ENCODE measurements around the gene TGM2. TPM values are rescaled to one million over a fixed set of nuclear protein-coding genes. Genes with fewer than 3 reads are reported as not detected.
A peak's percentile ranks its signal among the peaks of the same experiment; 100 is the strongest.
"Not testable (repeated sequence)": the region's sequence is repeated elsewhere in the genome, so short reads cannot be mapped to it uniquely, and the experiment has no call there.

Gene TGM2
- total RNA-seq, 2 donors from 2014 or later: 0.23 to 0.38 TPM

GRCh38 chr20:38110525-38111178, 54.4 kb downstream of the TGM2 start:
- Mint-ChIP-seq H3K9me3 (no peaks in the 10 kb centered on the region), H3K36me3 (ENCODE audit: insufficient read depth in 2 of 2) (no peaks in the 10 kb centered on the region), H3K27ac (no peak overlapping the region), H3K27me3 (ENCODE audit: low read depth) (no peaks in the 10 kb centered on the region), H3K4me1 (ENCODE audit: low read depth) (no peaks in the 10 kb centered on the region), H3K4me3 (no peak overlapping the region)
- ATAC-seq (replicated peaks in 1 of 2) (no peak), DNase-seq (no peak)

GRCh38 chr20:38109591-38110524, 55.2 kb downstream of the TGM2 start:
- Mint-ChIP-seq H3K4me3 (no peak overlapping the region), H3K4me1 (ENCODE audit: low read depth) (no peaks in the 10 kb centered on the region), H3K9me3 (no peaks in the 10 kb centered on the region), H3K36me3 (ENCODE audit: insufficient read depth in 2 of 2) (no peaks in the 10 kb centered on the region), H3K27me3 (ENCODE audit: low read depth) (no peaks in the 10 kb centered on the region), H3K27ac (no peak overlapping the region)
- ATAC-seq (replicated peaks in 1 of 2) (no peak), DNase-seq (no peak)

- H3K27ac Mint-ChIP-seq: no peak overlapping the region
- ATAC-seq (replicated peaks in 1 of 2): no peak
- H3K36me3 Mint-ChIP-seq (ENCODE audit: insufficient read depth in 2 of 2): no peaks in the 10 kb centered on the region
- H3K9me3 Mint-ChIP-seq: no peaks in the 10 kb centered on the region
- no peaks in the 10 kb centered on the region for H3K27me3 Mint-ChIP-seq (ENCODE audit: low read depth)
- DNase-seq: no peak
- H3K4me1 Mint-ChIP-seq (ENCODE audit: low read depth): no peaks in the 10 kb centered on the region
- no peak overlapping the region for H3K4me3 Mint-ChIP-seq
Measured at GRCh38 chr20:38108986-38109541, 56.0 kb downstream of the TGM2 start.

- no peak overlapping the region for H3K4me3 Mint-ChIP-seq
- no peak for DNase-seq
- no peak for ATAC-seq (replicated peaks in 1 of 2)
- H3K9me3 Mint-ChIP-seq: no peaks in the 10 kb centered on the region
- no peaks in the 10 kb centered on the region for H3K27me3 Mint-ChIP-seq (ENCODE audit: low read depth)
- no peaks in the 10 kb centered on the region for H3K36me3 Mint-ChIP-seq (ENCODE audit: insufficient read depth in 2 of 2)
- H3K27ac Mint-ChIP-seq: no peak overlapping the region
- no peaks in the 10 kb centered on the region for H3K4me1 Mint-ChIP-seq (ENCODE audit: low read depth)
Measured at GRCh38 chr20:38108438-38108985, 56.6 kb downstream of the TGM2 start.

DNA sequence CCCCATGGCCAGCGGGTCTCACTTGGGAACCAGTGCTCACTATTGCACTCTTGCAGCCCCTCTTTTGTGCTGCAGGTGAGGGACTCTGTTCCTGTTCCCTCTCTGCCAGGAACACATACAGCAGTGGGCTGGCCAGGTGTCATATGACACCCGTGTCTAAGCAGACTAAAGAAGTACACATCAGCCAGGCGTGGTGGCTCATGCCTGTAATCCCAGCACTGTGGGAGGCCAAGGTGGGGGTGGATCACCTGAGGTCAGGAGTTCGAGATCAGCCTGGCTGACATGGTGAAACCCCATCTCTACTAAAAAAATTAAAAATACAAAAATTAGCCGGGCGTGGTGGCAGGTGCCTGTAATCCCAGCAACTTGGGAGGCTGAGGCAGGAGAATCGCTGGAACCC, 57.2 kb downstream of the TGM2 start:
- not testable (repeated sequence) for H3K9me3 Mint-ChIP-seq; H3K27ac Mint-ChIP-seq; DNase-seq; ATAC-seq (replicated peaks in 1 of 2); H3K27me3 Mint-ChIP-seq (ENCODE audit: low read depth); H3K4me1 Mint-ChIP-seq (ENCODE audit: low read depth); H3K4me3 Mint-ChIP-seq; H3K36me3 Mint-ChIP-seq (ENCODE audit: insufficient read depth in 2 of 2)

GRCh38 chr20:38107386-38107785, 57.7 kb downstream of the TGM2 start:
- DNase-seq; H3K9me3 Mint-ChIP-seq; H3K27ac Mint-ChIP-seq; H3K27me3 Mint-ChIP-seq (ENCODE audit: low read depth); H3K4me1 Mint-ChIP-seq (ENCODE audit: low read depth); H3K4me3 Mint-ChIP-seq; H3K36me3 Mint-ChIP-seq (ENCODE audit: insufficient read depth in 2 of 2); ATAC-seq (replicated peaks in 1 of 2): not testable (repeated sequence)

- Mint-ChIP-seq H3K4me1 (ENCODE audit: low read depth) (no peaks in the 10 kb centered on the region), H3K27ac (no peak overlapping the region), H3K9me3 (no peaks in the 10 kb centered on the region), H3K27me3 (ENCODE audit: low read depth) (no peaks in the 10 kb centered on the region), H3K36me3 (ENCODE audit: insufficient read depth in 2 of 2) (no peaks in the 10 kb centered on the region), H3K4me3 (no peak overlapping the region)
- no peak for ATAC-seq (replicated peaks in 1 of 2)
- no peak for DNase-seq
Measured at GRCh38 chr20:38106461-38106860, 58.6 kb downstream of the TGM2 start.

GRCh38 chr20:38104285-38104684, 60.8 kb downstream of the TGM2 start:
- DNase-seq: no peak
- peaks cover 0 to 4% of the 10 kb centered on the region in 2 donors for H3K9me3 Mint-ChIP-seq
- H3K36me3 Mint-ChIP-seq (ENCODE audit: insufficient read depth in 2 of 2): peaks cover 4 to 10% of the 10 kb centered on the region in 2 donors
- H3K27me3 Mint-ChIP-seq (ENCODE audit: low read depth): no peaks in the 10 kb centered on the region
- no peaks in the 10 kb centered on the region for H3K4me1 Mint-ChIP-seq (ENCODE audit: low read depth)
- no peak for ATAC-seq (replicated peaks in 1 of 2)
- H3K27ac Mint-ChIP-seq: no peak overlapping the region
- H3K4me3 Mint-ChIP-seq: no peak overlapping the region

GRCh38 chr20:38102206-38102605, 62.9 kb downstream of the TGM2 start:
- peaks cover 4 to 10% of the 10 kb centered on the region in 2 donors for H3K36me3 Mint-ChIP-seq (ENCODE audit: insufficient read depth in 2 of 2)

DNA sequence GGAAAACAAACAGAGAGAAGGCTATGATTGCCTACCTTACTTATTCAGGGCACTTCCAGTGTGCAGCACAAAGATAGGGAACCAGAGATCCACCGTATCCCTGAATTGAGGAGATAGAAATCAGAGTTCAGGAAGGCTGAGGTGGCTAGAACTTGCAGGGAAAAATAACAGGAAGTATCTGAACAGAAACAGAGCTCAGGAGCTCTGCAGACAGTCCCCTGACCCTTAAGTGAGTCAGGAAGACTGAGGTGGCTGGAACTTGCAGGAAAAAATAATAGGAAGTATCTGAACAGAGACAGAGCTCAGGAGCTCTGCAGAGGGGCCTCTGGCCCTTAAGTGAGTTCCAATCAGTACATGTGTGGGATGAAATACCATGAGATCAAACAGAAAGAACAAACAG, 66.1 kb downstream of the TGM2 start:
- DNase-seq (no peak), ATAC-seq (replicated peaks in 1 of 2) (no peak)
- Mint-ChIP-seq H3K36me3 (ENCODE audit: insufficient read depth in 2 of 2) (peaks cover 4 to 12% of the 10 kb centered on the region in 2 donors), H3K4me3 (no peak overlapping the region), H3K27me3 (ENCODE audit: low read depth) (no peaks in the 10 kb centered on the region), H3K9me3 (peaks cover 0 to 4% of the 10 kb centered on the region in 2 donors), H3K4me1 (ENCODE audit: low read depth) (peaks cover 18% of the 10 kb centered on the region), H3K27ac (no peak overlapping the region)

More at GRCh38 chr20:38102206-38102605, 62.9 kb downstream of the TGM2 start:
- not testable (repeated sequence) for ATAC-seq (replicated peaks in 1 of 2); H3K4me1 Mint-ChIP-seq (ENCODE audit: low read depth); H3K27me3 Mint-ChIP-seq (ENCODE audit: low read depth); DNase-seq; H3K9me3 Mint-ChIP-seq; H3K27ac Mint-ChIP-seq; H3K4me3 Mint-ChIP-seq

DNA sequence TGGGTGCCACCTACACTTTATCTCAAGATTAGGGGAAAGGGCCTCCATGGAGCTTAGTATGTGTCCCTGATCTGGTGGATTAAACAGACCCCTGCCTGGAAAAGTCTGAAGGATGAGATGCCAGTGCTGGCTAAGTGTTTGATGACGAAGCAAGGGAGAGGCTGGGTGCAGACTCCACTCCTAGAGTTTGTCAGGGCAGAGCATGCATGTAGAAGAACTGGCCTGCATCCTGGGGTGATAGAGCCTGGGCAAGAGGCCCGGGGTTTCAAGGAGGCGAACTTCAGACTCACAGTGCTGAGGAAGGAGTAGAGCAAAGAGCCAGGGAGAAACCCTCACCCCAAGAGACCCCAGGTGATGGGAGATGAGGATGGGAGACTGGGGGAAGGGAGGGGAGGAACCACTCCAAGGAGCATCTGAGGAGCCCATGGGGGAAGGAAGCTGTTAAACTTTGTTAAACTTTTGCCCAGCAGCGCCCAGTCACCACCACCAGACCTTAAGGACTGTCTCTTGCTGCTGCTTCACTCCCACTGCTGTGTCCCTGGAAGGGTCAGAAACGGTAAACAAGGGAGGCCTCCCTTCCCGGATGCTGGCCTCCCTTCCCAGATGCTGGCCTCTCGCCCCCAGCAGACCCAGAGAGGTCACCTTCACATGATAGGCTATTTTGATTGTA, 69.9 kb downstream of the TGM2 start:
- DNase-seq (no peak), ATAC-seq (replicated peaks in 1 of 2) (no peak)
- Mint-ChIP-seq H3K4me3 (no peak overlapping the region), H3K27ac (peak overlapping the region; percentile 94), H3K27me3 (ENCODE audit: low read depth) (no peaks in the 10 kb centered on the region), H3K36me3 (ENCODE audit: insufficient read depth in 2 of 2) (peaks cover 1 to 7% of the 10 kb centered on the region in 2 donors), H3K9me3 (peaks cover 0 to 4% of the 10 kb centered on the region in 2 donors), H3K4me1 (ENCODE audit: low read depth) (peaks cover 37% of the 10 kb centered on the region)

- no peaks in the 10 kb centered on the region for H3K9me3 Mint-ChIP-seq
- H3K27ac Mint-ChIP-seq: peak overlapping the region; percentile 94
- ATAC-seq (replicated peaks in 1 of 2): peak; percentile 88 to 94
Measured at GRCh38 chr20:38094373-38094891, 70.6 kb downstream of the TGM2 start.

More at GRCh38 chr20:38094373-38094891, 70.6 kb downstream of the TGM2 start:
- Mint-ChIP-seq H3K4me3 (peak overlapping the region in 1 of 2 donors; percentile 56), H3K36me3 (ENCODE audit: insufficient read depth in 2 of 2) (peaks cover 0 to 8% of the 10 kb centered on the region in 2 donors), H3K4me1 (ENCODE audit: low read depth) (peaks cover 37% of the 10 kb centered on the region), H3K27me3 (ENCODE audit: low read depth) (no peaks in the 10 kb centered on the region)
- DNase-seq: peak; percentile 42 to 53
